Sigmoid colon (tissue), 3 donors: ENCODE data around the gene IL17REL.

ENCODE experiments used
- POLR2A ChIP-seq, 2 donors: fragments of 450-650 bp; IDR thresholded peaks; one replicate each; pipeline ENCODE4 v1.6.1; 2016; ENCODE audit warnings: antibody characterized with exemption in 2 of 2, mild to moderate bottlenecking in 2 of 2, moderate library complexity in 2 of 2
- TF ChIP-seq, protein P1 (sequence below), 4 experiments: fragments of 450-650 bp in 3 of 4; fragments of 200-600 bp in 1 of 4; IDR thresholded peaks; one replicate each; pipeline ENCODE4 v1.5.1; 2016 to 2019; ENCODE audit warnings: antibody characterized with exemption in 4 of 4, mild to moderate bottlenecking in 3 of 4, moderate library complexity in 2 of 4

DNA sequence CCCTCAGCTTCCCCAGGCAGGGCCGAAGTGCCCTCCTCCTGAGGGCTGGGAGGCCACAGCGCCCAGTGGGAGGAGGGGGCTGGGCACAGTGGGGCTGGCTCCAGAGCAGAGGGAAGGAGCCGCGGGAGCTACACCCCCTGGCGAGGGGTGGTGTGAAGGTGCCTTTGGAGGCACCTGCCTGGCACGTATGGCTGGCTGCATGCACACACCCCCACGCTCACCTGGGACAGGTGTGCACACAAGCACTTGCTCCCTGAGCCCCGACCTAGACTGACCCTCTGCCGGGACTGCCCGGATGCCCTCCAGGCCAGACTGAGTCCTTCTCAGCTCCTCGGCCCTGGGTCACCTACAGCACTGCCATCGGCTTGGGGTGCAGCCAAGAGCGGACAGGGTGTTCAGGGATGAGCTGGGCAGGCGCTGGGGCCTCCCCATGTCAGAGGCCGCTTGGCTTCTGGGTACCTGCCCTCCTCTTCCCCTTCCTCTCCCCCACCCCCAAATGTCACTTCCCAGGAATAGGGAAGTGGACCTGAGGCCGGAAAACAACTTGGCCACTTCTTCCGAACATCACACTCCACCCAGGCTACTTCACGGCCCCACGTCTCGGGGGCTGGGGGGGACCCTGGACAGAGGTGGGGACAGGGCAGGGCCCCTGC lies 59.4 kb downstream of the IL17REL start:
- TF ChIP-seq POLR2A (IDR thresholded peaks at IDR 0.05): no peak
- TF ChIP-seq, protein P1, sequence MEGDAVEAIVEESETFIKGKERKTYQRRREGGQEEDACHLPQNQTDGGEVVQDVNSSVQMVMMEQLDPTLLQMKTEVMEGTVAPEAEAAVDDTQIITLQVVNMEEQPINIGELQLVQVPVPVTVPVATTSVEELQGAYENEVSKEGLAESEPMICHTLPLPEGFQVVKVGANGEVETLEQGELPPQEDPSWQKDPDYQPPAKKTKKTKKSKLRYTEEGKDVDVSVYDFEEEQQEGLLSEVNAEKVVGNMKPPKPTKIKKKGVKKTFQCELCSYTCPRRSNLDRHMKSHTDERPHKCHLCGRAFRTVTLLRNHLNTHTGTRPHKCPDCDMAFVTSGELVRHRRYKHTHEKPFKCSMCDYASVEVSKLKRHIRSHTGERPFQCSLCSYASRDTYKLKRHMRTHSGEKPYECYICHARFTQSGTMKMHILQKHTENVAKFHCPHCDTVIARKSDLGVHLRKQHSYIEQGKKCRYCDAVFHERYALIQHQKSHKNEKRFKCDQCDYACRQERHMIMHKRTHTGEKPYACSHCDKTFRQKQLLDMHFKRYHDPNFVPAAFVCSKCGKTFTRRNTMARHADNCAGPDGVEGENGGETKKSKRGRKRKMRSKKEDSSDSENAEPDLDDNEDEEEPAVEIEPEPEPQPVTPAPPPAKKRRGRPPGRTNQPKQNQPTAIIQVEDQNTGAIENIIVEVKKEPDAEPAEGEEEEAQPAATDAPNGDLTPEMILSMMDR (IDR thresholded peaks at IDR 0.05): no peak
